Breast epithelium (tissue), 3 donors: Measurements from ENCODE around the gene HCFC1R1.

Experiments used
- CTCF ChIP-seq, 3 donors: fragments of 450-650 bp; IDR thresholded peaks; one replicate each; pipeline ENCODE4 v1.5.1; 2016 to 2017; ENCODE audit warnings: antibody characterized with exemption in 3 of 3, mild to moderate bottlenecking in 3 of 3, moderate library complexity in 3 of 3
- POLR2AphosphoS5 ChIP-seq, 3 donors: sonication (generic); formaldehyde crosslinking; IDR thresholded peaks; one replicate each; pipeline ENCODE4 v1.6.1; 2017; ENCODE audit warnings: antibody characterized with exemption in 3 of 3

GRCh38 chr16:2991566-2992261, 32.0 kb downstream of the HCFC1R1 start:
- TF ChIP-seq CTCF (IDR thresholded peaks at IDR 0.05) (no peak), POLR2AphosphoS5 (IDR thresholded peaks at IDR 0.05) (no peak)
